H9 (cell line): ENCODE data around the gene INO80B. TPM values are rescaled to one million over a fixed set of nuclear protein-coding genes. Genes with fewer than 3 reads are reported as not detected.

Experiments
- DNase-seq: peaks from one replicate; pipeline ENCODE4 v3.0.0-alpha.2; 2017
- H2AFZ ChIP-seq: one replicate; pipeline ENCODE4 v1.6.1; 2013; ENCODE audit warnings: mild to moderate bottlenecking, low read length, control low read depth, moderate library complexity
- H2AK5ac ChIP-seq: 2 replicates; pipeline ENCODE4 v1.6.1; 2013; ENCODE audit warnings: low read length, control low read depth, mixed read lengths; ENCODE audit not compliant: insufficient read length
- H2BK120ac ChIP-seq: one replicate; pipeline ENCODE4 v1.6.1; 2013; ENCODE audit warnings: low read depth, mild to moderate bottlenecking, low read length, control low read depth, inconsistent platforms; ENCODE audit not compliant: poor library complexity, severe bottlenecking
- H2BK12ac ChIP-seq: 2 replicates; pipeline ENCODE4 v1.6.1; 2013; ENCODE audit warnings: low read length, control low read depth, mixed read lengths, low read depth; ENCODE audit not compliant: insufficient read length
- H2BK15ac ChIP-seq: 2 replicates; pipeline ENCODE4 v1.6.1; 2013; ENCODE audit warnings: low read depth, low read length, control low read depth
- H2BK20ac ChIP-seq: one replicate; pipeline ENCODE4 v1.6.1; 2013; ENCODE audit warnings: low read depth, mild to moderate bottlenecking, low read length, control low read depth, inconsistent platforms; ENCODE audit not compliant: poor library complexity, severe bottlenecking
- H2BK5ac ChIP-seq: 2 replicates; pipeline ENCODE4 v1.6.1; 2013; ENCODE audit warnings: low read length, control low read depth, mixed read lengths; ENCODE audit not compliant: insufficient read length
- H3K14ac ChIP-seq: 2 replicates; pipeline ENCODE4 v1.6.1; 2013; ENCODE audit warnings: low read length, control low read depth; ENCODE audit not compliant: insufficient read depth
- H3K18ac ChIP-seq: 2 replicates; pipeline ENCODE4 v1.6.1; 2013; ENCODE audit warnings: low read depth, mild to moderate bottlenecking, mixed read lengths, low read length, control low read depth; ENCODE audit not compliant: insufficient read length
- H3K23ac ChIP-seq: 2 replicates; pipeline ENCODE4 v1.6.1; 2013; ENCODE audit warnings: low read length, control low read depth, mixed read lengths, low read depth; ENCODE audit not compliant: insufficient read length
- H3K23me2 ChIP-seq: 2 replicates; pipeline ENCODE4 v1.6.1; 2013; ENCODE audit warnings: low read depth, mild to moderate bottlenecking, mixed read lengths, low read length, control low read depth; ENCODE audit not compliant: insufficient read length, poor library complexity, severe bottlenecking
- H3K27ac ChIP-seq: 2 replicates; pipeline ENCODE4 v1.5.1; 2013; ENCODE audit warnings: low read length, control low read depth, mixed read lengths, low read depth; ENCODE audit not compliant: insufficient read length
- H3K27me3 ChIP-seq: 2 replicates; pipeline ENCODE4 v1.6.1; 2013; ENCODE audit warnings: low read length, control low read depth, inconsistent platforms; ENCODE audit not compliant: insufficient read depth
- H3K4ac ChIP-seq: 2 replicates; pipeline ENCODE4 v1.6.1; 2013; ENCODE audit warnings: low read depth, mild to moderate bottlenecking, control low read depth, inconsistent platforms, low read length, moderate library complexity
- H3K4me1 ChIP-seq: 2 replicates; pipeline ENCODE4 v1.6.1; 2013; ENCODE audit warnings: low read length, control low read depth, inconsistent platforms; ENCODE audit not compliant: insufficient read depth
- H3K4me2 ChIP-seq: 2 replicates; pipeline ENCODE4 v1.6.1; 2013; ENCODE audit warnings: low read length, control low read depth, mixed read lengths; ENCODE audit not compliant: insufficient read length, insufficient read depth
- H3K56ac ChIP-seq: 2 replicates; pipeline ENCODE4 v1.6.1; 2013; ENCODE audit warnings: low read depth, mild to moderate bottlenecking, mixed read lengths, low read length, control low read depth; ENCODE audit not compliant: insufficient read length
- H3K79me1 ChIP-seq: 2 replicates; pipeline ENCODE4 v1.6.1; 2013; ENCODE audit warnings: low read depth, mild to moderate bottlenecking, moderate library complexity, low read length, control low read depth, inconsistent platforms; ENCODE audit not compliant: insufficient read depth, poor library complexity, severe bottlenecking
- H3K79me2 ChIP-seq: 2 replicates; pipeline ENCODE4 v1.6.1; 2013; ENCODE audit warnings: low read length, control low read depth, inconsistent platforms; ENCODE audit not compliant: insufficient read depth
- H3K9ac ChIP-seq: 2 replicates; pipeline ENCODE4 v1.6.1; 2013; ENCODE audit warnings: low read length, control low read depth, mixed read lengths; ENCODE audit not compliant: insufficient read length; ENCODE audit errors: extremely low read depth
- H3K9me3 ChIP-seq: one replicate; pipeline ENCODE4 v1.6.1; 2013; ENCODE audit warnings: low read depth, low read length, inconsistent platforms; ENCODE audit not compliant: control insufficient read depth
- H3T11ph ChIP-seq: one replicate; pipeline ENCODE4 v1.6.1; 2013; ENCODE audit warnings: mild to moderate bottlenecking, low read length, control low read depth, inconsistent platforms
- H4K20me1 ChIP-seq: one replicate; pipeline ENCODE4 v1.6.1; 2013; ENCODE audit not compliant: control insufficient read depth, insufficient read length, insufficient read depth
- H4K5ac ChIP-seq: 2 replicates; pipeline ENCODE4 v1.6.1; 2013; ENCODE audit warnings: low read depth, mild to moderate bottlenecking, mixed read lengths, low read length, control low read depth; ENCODE audit not compliant: insufficient read length
- H4K8ac ChIP-seq: replicated peaks from 2 replicates; pipeline ENCODE4 v1.6.1; 2013; ENCODE audit warnings: low read length, control low read depth, mixed read lengths, low read depth; ENCODE audit not compliant: insufficient read length
- H4K91ac ChIP-seq: 2 replicates; pipeline ENCODE4 v1.6.1; 2013; ENCODE audit warnings: low read depth, mild to moderate bottlenecking, moderate library complexity, mixed read lengths, low read length, control low read depth; ENCODE audit not compliant: insufficient read length
- H3K27ac Mint-ChIP-seq, 3 experiments: 2 replicates in 2 of 3; 3 replicates in 1 of 3; pipeline ENCODE4 v1.8.0; 2020 to 2021; ENCODE audit warnings: mixed read lengths in 3 of 3, mild to moderate bottlenecking in 1 of 3, moderate library complexity in 1 of 3
- H3K27me3 Mint-ChIP-seq: 2 replicates; pipeline ENCODE4 v1.8.0; 2021; ENCODE audit warnings: low read depth, mild to moderate bottlenecking, moderate library complexity, mixed read lengths
- H3K36me3 Mint-ChIP-seq, 3 experiments: 2 replicates in 2 of 3; 3 replicates in 1 of 3; pipeline ENCODE4 v1.8.0; 2020 to 2021; ENCODE audit warnings: low read depth in 3 of 3, mixed read lengths in 3 of 3; ENCODE audit not compliant: insufficient read depth in 1 of 3
- H3K4me1 Mint-ChIP-seq, 2 experiments: 2 replicates each; pipeline ENCODE4 v1.8.0; 2020; ENCODE audit warnings: mixed read lengths in 2 of 2
- H3K4me3 Mint-ChIP-seq, 2 experiments: 2 replicates in 1 of 2; 3 replicates in 1 of 2; pipeline ENCODE4 v1.8.0; 2020 to 2021; ENCODE audit warnings: mild to moderate bottlenecking in 2 of 2, mixed read lengths in 2 of 2, moderate library complexity in 1 of 2
- H3K9me3 Mint-ChIP-seq, 2 experiments: 2 replicates in 1 of 2; 3 replicates in 1 of 2; pipeline ENCODE4 v1.8.0; 2020; ENCODE audit warnings: mild to moderate bottlenecking in 2 of 2, mixed read lengths in 2 of 2, moderate library complexity in 1 of 2
- WGBS: extraction: QIAGEN DNeasy Blood & Tissue Kit; methylation state at CpG from one replicate; pipeline ENCODE4 v1.1.7; 2013; ENCODE audit warnings: missing lambda C conversion rate, low lambda C conversion rate, mixed read lengths; ENCODE audit not compliant: insufficient read length; ENCODE audit errors: extremely low coverage; 5-methylcytosine and 5-hydroxymethylcytosine counted together
- total RNA-seq: library from RNA; stranded (reverse); gene quantifications from 2 replicates; pipeline ENCODE4 v1.2.1, GENCODE V29; 2021
- TF ChIP-seq, protein P1 (sequence below): fragments of 200-600 bp; sonication (generic); conservative IDR thresholded peaks from 3 replicates; pipeline ENCODE4 v1.8.0; 2021; ENCODE audit warnings: antibody characterized with exemption, mild to moderate bottlenecking

The INO80B gene
- total RNA-seq, 1 experiment from 2014 or later = 17.6 TPM

DNA sequence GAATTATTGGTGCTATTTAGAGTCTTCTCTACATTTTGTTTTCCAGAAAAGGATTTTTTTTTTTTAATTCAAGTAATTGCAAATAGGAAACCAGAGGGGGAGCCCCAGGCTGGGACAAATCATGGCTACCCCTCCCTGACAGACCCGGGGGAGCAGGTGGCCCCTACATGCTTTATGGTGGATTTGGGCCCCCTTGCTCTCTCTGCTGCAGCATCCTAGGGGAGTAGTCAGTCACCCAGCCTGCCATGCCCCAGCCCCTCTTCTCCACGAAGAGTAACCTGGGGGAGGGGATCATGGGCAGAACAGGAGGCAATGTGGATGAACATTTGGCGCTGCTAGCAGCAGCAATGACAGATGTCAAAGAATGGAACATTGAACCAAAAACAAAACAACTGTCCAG lies 38.1 kb upstream of the INO80B start:
- Histone ChIP-seq H3K23me2 (peaks cover 5% of the 10 kb centered on the region), H4K20me1 (no peaks in the 10 kb centered on the region), H3K27me3 (no peaks in the 10 kb centered on the region), H2BK120ac (no peak overlapping the region), H3T11ph (no peak overlapping the region), H3K9me3 (no peaks in the 10 kb centered on the region), H3K9ac (no peak overlapping the region), H3K4ac (no peak overlapping the region), H3K27ac (no peak overlapping the region), H3K18ac (no peak overlapping the region), H3K79me2 (no peaks in the 10 kb centered on the region), H2BK5ac (no peak overlapping the region), H2AK5ac (no peak overlapping the region), H4K5ac (no peak overlapping the region), H2AFZ (no peak overlapping the region), H2BK12ac (no peak overlapping the region), H3K4me2 (no peak overlapping the region), H3K14ac (no peak overlapping the region), H3K79me1 (no peaks in the 10 kb centered on the region), H4K8ac (no peak overlapping the region), H3K23ac (no peak overlapping the region), H3K56ac (no peak overlapping the region), H2BK20ac (no peak overlapping the region), H3K4me1 (no peaks in the 10 kb centered on the region), H4K91ac (no peak overlapping the region), H2BK15ac (no peak overlapping the region)
- Mint-ChIP-seq H3K27me3 (peaks cover 28% of the 10 kb centered on the region), H3K36me3 (no peaks in the 10 kb centered on the region; a peak in 1 of 7 replicates), H3K4me3 (no peak overlapping the region), H3K9me3 (no peaks in the 10 kb centered on the region; a peak in 1 of 5 replicates), H3K4me1 (peaks cover 0 to 17% of the 10 kb centered on the region in 2 experiments; a peak in 2 of 4 replicates), H3K27ac (no peak overlapping the region)
- DNase-seq = no peak
- TF ChIP-seq, protein P1, sequence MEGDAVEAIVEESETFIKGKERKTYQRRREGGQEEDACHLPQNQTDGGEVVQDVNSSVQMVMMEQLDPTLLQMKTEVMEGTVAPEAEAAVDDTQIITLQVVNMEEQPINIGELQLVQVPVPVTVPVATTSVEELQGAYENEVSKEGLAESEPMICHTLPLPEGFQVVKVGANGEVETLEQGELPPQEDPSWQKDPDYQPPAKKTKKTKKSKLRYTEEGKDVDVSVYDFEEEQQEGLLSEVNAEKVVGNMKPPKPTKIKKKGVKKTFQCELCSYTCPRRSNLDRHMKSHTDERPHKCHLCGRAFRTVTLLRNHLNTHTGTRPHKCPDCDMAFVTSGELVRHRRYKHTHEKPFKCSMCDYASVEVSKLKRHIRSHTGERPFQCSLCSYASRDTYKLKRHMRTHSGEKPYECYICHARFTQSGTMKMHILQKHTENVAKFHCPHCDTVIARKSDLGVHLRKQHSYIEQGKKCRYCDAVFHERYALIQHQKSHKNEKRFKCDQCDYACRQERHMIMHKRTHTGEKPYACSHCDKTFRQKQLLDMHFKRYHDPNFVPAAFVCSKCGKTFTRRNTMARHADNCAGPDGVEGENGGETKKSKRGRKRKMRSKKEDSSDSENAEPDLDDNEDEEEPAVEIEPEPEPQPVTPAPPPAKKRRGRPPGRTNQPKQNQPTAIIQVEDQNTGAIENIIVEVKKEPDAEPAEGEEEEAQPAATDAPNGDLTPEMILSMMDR = no peak
- no CpG with 5 or more reads among the region's 3 CpGs for WGBS
